ENCODE data around the gene PPFIBP1.

The PPFIBP1 gene

GRCh38 chr12:27564612-27565213 lies 40.7 kb downstream of the PPFIBP1 start:
- Histone ChIP-seq H3K36me3 (replicated peaks; ENCODE audit: insufficient read depth, low read length) (no peaks in the 10 kb centered on the region), H3F3A (ENCODE audit: insufficient read depth, low read length) (no peaks in the 10 kb centered on the region), H3K27me3 (replicated peaks; ENCODE audit: insufficient read depth, low read length) (no peaks in the 10 kb centered on the region), H3K4me2 (ENCODE audit: low read depth, low read length) (no peak overlapping the region), H4K20me1 (ENCODE audit: insufficient read depth, low read length) (no peaks in the 10 kb centered on the region), H3K4me3 (ENCODE audit: low read length) (no peak overlapping the region), H3K79me2 (ENCODE audit: low read length) (no peaks in the 10 kb centered on the region), H3K27ac (ENCODE audit: low read length) (no peak overlapping the region), H3K9me2 (replicated peaks; ENCODE audit: insufficient read depth, low read length) (no peaks in the 10 kb centered on the region), H2AFZ (ENCODE audit: low read length) (no peak overlapping the region), H3K9me3 (replicated peaks; ENCODE audit: insufficient read depth, low read length) (no peaks in the 10 kb centered on the region), H3K9ac (ENCODE audit: low read length) (no peak overlapping the region), H3K4me1 (ENCODE audit: low read length) (no peaks in the 10 kb centered on the region)
- DNase-seq = no peak
- TF ChIP-seq CTCF (IDR thresholded peaks at IDR 0.05; ENCODE audit: low read length) (no peak), EZH2 (optimal IDR thresholded peaks at IDR 0.05; ENCODE audit: low read depth, low read length) (no peak), EZH2phosphoT487 (IDR thresholded peaks at IDR 0.05; ENCODE audit: low read length) (no peak)

DNA sequence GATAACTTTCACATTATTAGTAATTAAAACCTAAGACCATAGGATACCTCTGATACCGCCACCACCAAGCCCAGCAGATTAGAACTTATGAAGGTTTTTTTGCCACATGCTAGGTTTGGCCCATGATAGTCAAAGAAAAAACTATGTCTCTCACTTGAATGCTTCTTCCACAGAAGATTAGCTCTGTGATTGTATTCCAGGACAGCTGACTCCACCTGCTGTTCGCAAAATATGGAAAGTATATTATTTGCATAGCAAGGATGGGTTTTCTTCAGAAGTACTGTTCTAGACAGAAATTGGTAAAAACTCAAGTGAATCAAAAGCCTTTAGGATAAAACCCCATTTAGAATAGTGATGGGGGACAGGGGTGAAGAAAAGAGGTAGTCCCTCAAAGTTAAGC lies 42.2 kb downstream of the PPFIBP1 start:
- Histone ChIP-seq H3K4me1 (ENCODE audit: low read length) (no peaks in the 10 kb centered on the region), H3K79me2 (ENCODE audit: low read length) (no peaks in the 10 kb centered on the region), H3K9me2 (replicated peaks; ENCODE audit: insufficient read depth, low read length) (no peaks in the 10 kb centered on the region), H3K4me3 (ENCODE audit: low read length) (no peak overlapping the region), H3K9me3 (replicated peaks; ENCODE audit: insufficient read depth, low read length) (no peaks in the 10 kb centered on the region), H3K27me3 (replicated peaks; ENCODE audit: insufficient read depth, low read length) (no peaks in the 10 kb centered on the region), H3K36me3 (replicated peaks; ENCODE audit: insufficient read depth, low read length) (no peaks in the 10 kb centered on the region), H4K20me1 (ENCODE audit: insufficient read depth, low read length) (no peaks in the 10 kb centered on the region), H2AFZ (ENCODE audit: low read length) (no peak overlapping the region), H3F3A (ENCODE audit: insufficient read depth, low read length) (no peaks in the 10 kb centered on the region), H3K9ac (ENCODE audit: low read length) (no peak overlapping the region), H3K27ac (ENCODE audit: low read length) (no peak overlapping the region), H3K4me2 (ENCODE audit: low read depth, low read length) (no peak overlapping the region)
- no peak for DNase-seq
- no peak for TF ChIP-seq CTCF (IDR thresholded peaks at IDR 0.05; ENCODE audit: low read length)

GRCh38 chr12:27566626-27567025 lies 42.6 kb downstream of the PPFIBP1 start:
- no peaks in the 10 kb centered on the region for H3K79me2 ChIP-seq (ENCODE audit: low read length)
- H3F3A ChIP-seq (ENCODE audit: insufficient read depth, low read length) = no peaks in the 10 kb centered on the region
- no peaks in the 10 kb centered on the region for H3K36me3 ChIP-seq (replicated peaks; ENCODE audit: insufficient read depth, low read length)
- no peak overlapping the region for H3K4me2 ChIP-seq (ENCODE audit: low read depth, low read length)
- no peak for DNase-seq
- no peaks in the 10 kb centered on the region for H3K9me3 ChIP-seq (replicated peaks; ENCODE audit: insufficient read depth, low read length)
- H3K9me2 ChIP-seq (replicated peaks; ENCODE audit: insufficient read depth, low read length) = no peaks in the 10 kb centered on the region
- TF ChIP-seq CTCF (IDR thresholded peaks at IDR 0.05; ENCODE audit: low read length) (no peak), EZH2phosphoT487 (IDR thresholded peaks at IDR 0.05; ENCODE audit: low read length) (no peak), EZH2 (optimal IDR thresholded peaks at IDR 0.05; ENCODE audit: low read depth, low read length) (no peak)
- H3K9ac ChIP-seq (ENCODE audit: low read length) = no peak overlapping the region
- H4K20me1 ChIP-seq (ENCODE audit: insufficient read depth, low read length) = no peaks in the 10 kb centered on the region
- no peaks in the 10 kb centered on the region for H3K4me1 ChIP-seq (ENCODE audit: low read length)
- no peak overlapping the region for H3K27ac ChIP-seq (ENCODE audit: low read length)
- H3K27me3 ChIP-seq (replicated peaks; ENCODE audit: insufficient read depth, low read length) = no peaks in the 10 kb centered on the region
- H3K4me3 ChIP-seq (ENCODE audit: low read length) = no peak overlapping the region
- no peak overlapping the region for H2AFZ ChIP-seq (ENCODE audit: low read length)

All from MM.1S (cell line).